ENCODE data around the gene EIF3B.

Gene EIF3B

DNA sequence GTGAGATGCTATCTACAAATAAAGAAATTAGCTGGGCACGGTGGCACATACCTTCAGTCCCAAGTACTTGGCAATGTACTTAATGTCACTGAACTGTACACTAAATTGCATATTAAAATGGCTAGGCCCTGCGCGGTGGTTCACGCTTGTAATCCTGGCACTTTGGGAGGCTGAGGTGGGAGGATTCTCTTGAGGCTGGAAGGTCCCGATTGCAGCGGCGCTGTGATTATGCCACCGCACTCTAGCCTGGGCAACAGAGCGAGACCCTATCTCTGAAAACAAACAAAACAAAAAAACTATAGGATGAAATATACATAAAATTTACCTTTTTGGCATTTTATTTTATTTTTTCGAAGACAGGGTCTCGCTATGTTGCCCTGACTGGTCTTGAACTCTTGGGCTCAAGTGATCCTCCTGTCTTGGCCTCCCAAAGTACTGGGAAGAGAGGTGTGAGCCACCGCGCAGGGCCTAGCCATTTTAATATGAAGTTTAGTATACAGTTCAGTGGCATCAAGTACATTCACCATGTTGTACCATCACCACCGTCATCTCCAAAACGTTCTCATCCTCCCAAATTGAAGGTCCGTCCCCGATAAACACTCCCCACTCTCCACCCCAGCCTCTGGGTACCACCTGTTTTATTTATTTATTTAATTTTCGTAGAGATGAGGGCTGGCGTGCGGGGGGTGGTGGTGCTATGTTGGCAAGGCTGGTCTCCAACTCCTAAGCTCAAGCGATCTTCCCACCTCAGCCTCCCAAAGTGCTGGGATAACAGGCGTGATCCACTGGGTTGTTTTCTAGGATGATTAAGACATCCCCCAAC lies 1.3 kb upstream of the EIF3B start:
- H3K36me3 ChIP-seq (ENCODE audit: control insufficient read depth, insufficient read depth, low read length) = no peaks in the 10 kb centered on the region
- H3K9ac ChIP-seq (ENCODE audit: low read length) = peak overlapping the region; percentile 99
- peaks cover 20% of the 10 kb centered on the region for H3K4me1 ChIP-seq (ENCODE audit: control insufficient read depth, insufficient read depth, low read length)
- H3K27me3 ChIP-seq (ENCODE audit: control insufficient read depth, insufficient read depth, low read length) = no peaks in the 10 kb centered on the region
- peak overlapping the region; percentile 91 for H3K4me3 ChIP-seq (ENCODE audit: low read length)
- no peaks in the 10 kb centered on the region for H3K9me3 ChIP-seq (ENCODE audit: control insufficient read depth, low read length)

DNA sequence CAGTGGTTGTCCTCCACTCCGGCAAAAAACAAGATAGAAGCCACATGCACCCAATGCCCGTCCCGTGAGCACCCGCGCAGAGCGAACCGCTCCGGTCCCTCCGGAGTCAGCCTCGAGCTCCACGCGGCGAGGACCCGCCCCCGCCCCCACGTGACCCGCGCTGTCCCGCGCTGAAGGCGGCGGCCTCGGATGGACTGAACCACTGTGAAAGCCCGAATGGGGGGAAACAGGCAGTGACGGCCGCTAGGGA lies 766 bp upstream of the EIF3B start:
- Histone ChIP-seq H3K36me3 (ENCODE audit: control insufficient read depth, insufficient read depth, low read length) (no peaks in the 10 kb centered on the region), H3K9ac (ENCODE audit: low read length) (peak overlapping the region; percentile 99)

DNA sequence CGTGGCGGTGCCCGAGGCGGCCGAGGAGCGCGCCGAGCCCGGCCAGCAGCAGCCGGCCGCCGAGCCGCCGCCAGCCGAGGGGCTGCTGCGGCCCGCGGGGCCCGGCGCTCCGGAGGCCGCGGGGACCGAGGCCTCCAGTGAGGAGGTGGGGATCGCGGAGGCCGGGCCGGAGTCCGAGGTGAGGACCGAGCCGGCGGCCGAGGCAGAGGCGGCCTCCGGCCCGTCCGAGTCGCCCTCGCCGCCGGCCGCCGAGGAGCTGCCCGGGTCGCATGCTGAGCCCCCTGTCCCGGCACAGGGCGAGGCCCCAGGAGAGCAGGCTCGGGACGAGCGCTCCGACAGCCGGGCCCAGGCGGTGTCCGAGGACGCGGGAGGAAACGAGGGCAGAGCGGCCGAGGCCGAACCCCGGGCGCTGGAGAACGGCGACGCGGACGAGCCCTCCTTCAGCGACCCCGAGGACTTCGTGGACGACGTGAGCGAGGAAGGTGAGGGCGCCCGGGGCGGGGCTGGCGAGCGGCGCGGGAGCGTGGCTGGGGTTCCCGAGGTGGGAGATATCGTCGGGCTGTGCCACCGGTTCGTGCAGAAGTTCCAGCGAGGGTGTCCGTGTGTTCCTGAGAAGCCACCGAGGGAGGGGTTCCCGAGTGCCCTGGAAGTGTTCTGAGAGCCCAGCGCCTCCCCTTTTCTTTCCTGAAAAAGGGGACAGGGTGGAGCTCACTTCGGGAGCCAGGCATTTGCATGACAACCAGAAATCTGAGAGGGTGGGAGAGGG lies 495 bp downstream of the EIF3B start:
- no peaks in the 10 kb centered on the region for H3K36me3 ChIP-seq (ENCODE audit: control insufficient read depth, insufficient read depth, low read length)
- H3K9me3 ChIP-seq (ENCODE audit: control insufficient read depth, low read length) = no peaks in the 10 kb centered on the region
- peak overlapping the region; percentile 80 for H3K9ac ChIP-seq (ENCODE audit: low read length)
- no peaks in the 10 kb centered on the region for H3K27me3 ChIP-seq (ENCODE audit: control insufficient read depth, insufficient read depth, low read length)
- peak overlapping the region; percentile 9 for H3K4me3 ChIP-seq (ENCODE audit: low read length)
- peaks cover 35% of the 10 kb centered on the region for H3K4me1 ChIP-seq (ENCODE audit: control insufficient read depth, insufficient read depth, low read length)

More for the DNA sequence above, 766 bp upstream of the EIF3B start:
- no peaks in the 10 kb centered on the region for H3K9me3 ChIP-seq (ENCODE audit: control insufficient read depth, low read length)
- no peaks in the 10 kb centered on the region for H3K27me3 ChIP-seq (ENCODE audit: control insufficient read depth, insufficient read depth, low read length)
- peaks cover 26% of the 10 kb centered on the region for H3K4me1 ChIP-seq (ENCODE audit: control insufficient read depth, insufficient read depth, low read length)
- peak overlapping the region; percentile 91 for H3K4me3 ChIP-seq (ENCODE audit: low read length)

DNA sequence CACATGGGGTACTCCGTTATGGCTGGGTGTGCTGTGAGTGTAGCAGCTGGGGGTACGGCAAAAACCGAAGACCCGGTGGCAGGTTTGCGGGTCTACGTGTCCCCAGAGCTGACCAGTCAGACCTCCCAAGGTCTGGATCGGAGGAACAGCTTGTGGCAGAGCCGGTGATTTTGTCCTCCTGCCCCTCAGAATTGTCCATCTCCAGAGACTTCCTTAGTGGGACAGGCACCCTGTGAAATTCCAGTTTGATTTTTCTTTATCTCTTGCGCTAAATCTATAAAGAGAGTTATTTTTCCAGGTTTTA lies 1.0 kb downstream of the EIF3B start:
- H3K4me1 ChIP-seq (ENCODE audit: control insufficient read depth, insufficient read depth, low read length) = peaks cover 35% of the 10 kb centered on the region
- no peaks in the 10 kb centered on the region for H3K27me3 ChIP-seq (ENCODE audit: control insufficient read depth, insufficient read depth, low read length)
- H3K9me3 ChIP-seq (ENCODE audit: control insufficient read depth, low read length) = no peaks in the 10 kb centered on the region
- H3K36me3 ChIP-seq (ENCODE audit: control insufficient read depth, insufficient read depth, low read length) = no peaks in the 10 kb centered on the region
- H3K9ac ChIP-seq (ENCODE audit: low read length) = peak overlapping the region; percentile 80
- peak overlapping the region; percentile 9 for H3K4me3 ChIP-seq (ENCODE audit: low read length)

DNA sequence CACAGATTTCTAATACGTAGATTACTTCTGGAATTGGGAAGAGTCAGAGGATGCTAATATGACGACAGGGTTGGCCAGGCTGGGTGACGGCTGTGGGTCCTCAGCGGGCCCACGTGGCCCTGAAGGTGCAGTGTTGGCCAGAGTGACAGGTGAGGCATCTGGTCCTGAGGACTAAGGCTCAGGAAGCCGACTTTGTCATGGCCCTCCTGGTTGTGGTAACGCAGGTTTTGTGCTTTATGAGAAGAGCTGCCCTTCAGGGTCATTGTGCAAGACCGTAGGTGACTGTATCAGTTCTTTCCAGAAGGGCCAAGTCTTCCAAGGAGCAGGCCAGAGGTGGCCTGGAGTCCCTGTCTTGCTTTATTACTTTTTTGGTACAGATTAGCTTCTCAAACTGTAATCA lies 2.5 kb downstream of the EIF3B start:
- no peaks in the 10 kb centered on the region for H3K9me3 ChIP-seq (ENCODE audit: control insufficient read depth, low read length)
- H3K36me3 ChIP-seq (ENCODE audit: control insufficient read depth, insufficient read depth, low read length) = no peaks in the 10 kb centered on the region
- H3K4me3 ChIP-seq (ENCODE audit: low read length) = no peak overlapping the region
- peaks cover 35% of the 10 kb centered on the region for H3K4me1 ChIP-seq (ENCODE audit: control insufficient read depth, insufficient read depth, low read length)
- H3K9ac ChIP-seq (ENCODE audit: low read length) = no peak overlapping the region
- no peaks in the 10 kb centered on the region for H3K27me3 ChIP-seq (ENCODE audit: control insufficient read depth, insufficient read depth, low read length)

DNA sequence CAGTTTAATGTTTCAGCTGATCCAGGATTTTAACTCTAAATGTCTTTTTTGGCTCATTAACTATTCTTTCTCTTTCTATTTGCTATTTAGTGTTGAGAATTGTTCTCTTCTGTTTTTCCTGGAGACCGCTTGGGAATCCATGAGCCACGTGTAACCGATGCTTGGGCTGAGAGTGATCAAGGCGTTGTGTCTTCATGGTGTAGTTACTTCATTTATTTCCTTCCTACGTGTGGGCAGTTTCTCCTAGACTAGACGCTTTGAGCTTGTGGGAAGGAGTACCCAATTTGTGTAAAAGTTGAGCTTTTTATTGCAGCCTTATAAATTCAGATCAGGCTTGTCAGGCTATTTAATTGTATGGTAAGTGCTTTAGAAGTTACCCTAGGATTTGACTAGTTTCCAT lies 2.9 kb downstream of the EIF3B start:
- Histone ChIP-seq H3K36me3 (ENCODE audit: control insufficient read depth, insufficient read depth, low read length) (peaks cover 3% of the 10 kb centered on the region), H3K9ac (ENCODE audit: low read length) (no peak overlapping the region), H3K9me3 (ENCODE audit: control insufficient read depth, low read length) (no peaks in the 10 kb centered on the region), H3K4me3 (ENCODE audit: low read length) (no peak overlapping the region), H3K4me1 (ENCODE audit: control insufficient read depth, insufficient read depth, low read length) (peaks cover 35% of the 10 kb centered on the region), H3K27me3 (ENCODE audit: control insufficient read depth, insufficient read depth, low read length) (no peaks in the 10 kb centered on the region)

DNA sequence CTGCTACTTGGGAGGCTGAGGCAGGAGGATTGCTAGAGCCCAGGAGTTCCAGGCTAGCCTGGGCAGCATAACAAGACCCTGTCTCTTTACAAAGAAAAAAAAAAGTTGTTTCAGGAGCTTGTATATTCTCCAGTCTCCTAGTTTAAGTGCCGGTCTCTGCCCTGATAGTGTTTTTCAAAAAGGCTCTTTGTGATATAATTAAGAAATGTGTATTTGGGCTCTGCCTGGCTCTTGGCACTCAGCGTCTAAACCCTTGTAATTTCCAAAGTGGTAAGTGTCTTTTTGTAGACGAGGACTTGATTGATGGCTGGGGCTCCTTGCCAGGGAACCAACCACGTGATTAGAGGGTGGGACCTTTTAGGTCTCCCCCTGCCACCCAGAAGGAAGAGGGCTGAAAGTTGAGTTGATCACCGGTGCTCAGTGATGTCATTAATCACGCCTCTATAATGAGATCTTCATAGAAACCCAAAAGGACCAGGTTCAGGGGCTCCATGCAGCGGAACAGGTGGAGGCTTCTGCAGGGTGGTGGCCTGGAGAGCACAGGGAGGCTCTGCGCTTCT lies 4.4 kb downstream of the EIF3B start:
- Histone ChIP-seq H3K27me3 (ENCODE audit: control insufficient read depth, insufficient read depth, low read length) (no peaks in the 10 kb centered on the region), H3K36me3 (ENCODE audit: control insufficient read depth, insufficient read depth, low read length) (peaks cover 6% of the 10 kb centered on the region), H3K9me3 (ENCODE audit: control insufficient read depth, low read length) (no peaks in the 10 kb centered on the region), H3K4me1 (ENCODE audit: control insufficient read depth, insufficient read depth, low read length) (peaks cover 30% of the 10 kb centered on the region), H3K9ac (ENCODE audit: low read length) (peak overlapping the region; percentile 9), H3K4me3 (ENCODE audit: low read length) (no peak overlapping the region)

DNA sequence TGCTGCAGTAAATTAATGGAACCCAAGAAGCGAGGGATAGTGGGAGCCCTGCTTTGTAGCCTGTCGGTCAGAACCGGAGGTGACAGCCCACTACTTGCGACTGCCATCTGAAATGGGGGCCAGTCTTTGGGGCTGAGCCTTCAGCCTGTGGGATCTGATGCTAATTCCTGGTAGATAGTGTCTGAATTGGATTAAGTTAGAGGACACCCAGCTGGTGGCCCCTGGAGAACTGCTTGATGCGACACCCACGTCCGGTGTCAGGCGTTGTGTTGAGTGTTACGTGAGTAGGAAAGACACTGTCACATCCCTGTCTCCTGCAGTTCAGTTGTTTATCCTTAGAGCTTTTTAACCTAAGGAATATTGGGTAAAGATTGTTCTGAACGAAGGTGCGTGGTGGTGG lies 5.0 kb downstream of the EIF3B start:
- Histone ChIP-seq H3K9ac (ENCODE audit: low read length) (no peak overlapping the region), H3K27me3 (ENCODE audit: control insufficient read depth, insufficient read depth, low read length) (no peaks in the 10 kb centered on the region), H3K36me3 (ENCODE audit: control insufficient read depth, insufficient read depth, low read length) (peaks cover 9% of the 10 kb centered on the region), H3K9me3 (ENCODE audit: control insufficient read depth, low read length) (no peaks in the 10 kb centered on the region), H3K4me3 (ENCODE audit: low read length) (no peak overlapping the region), H3K4me1 (ENCODE audit: control insufficient read depth, insufficient read depth, low read length) (peaks cover 30% of the 10 kb centered on the region)

DNA sequence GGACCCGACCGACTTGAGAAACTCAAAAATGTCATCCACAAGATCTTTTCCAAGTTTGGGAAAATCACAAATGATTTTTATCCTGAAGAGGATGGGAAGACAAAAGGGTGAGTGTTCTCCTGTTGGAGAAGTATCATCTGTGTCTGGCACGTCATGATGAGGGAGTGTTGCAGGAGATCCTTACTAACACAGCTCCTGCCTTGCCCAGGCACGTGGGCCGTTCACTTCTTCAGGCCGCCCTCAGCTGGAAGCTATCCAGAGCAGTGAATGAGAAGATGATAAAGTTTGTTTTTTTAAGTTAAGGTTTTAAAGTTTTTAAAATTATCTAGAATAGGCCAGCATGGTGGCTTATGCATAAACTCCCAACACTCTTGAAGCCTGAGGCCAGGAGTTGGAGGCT lies 6.2 kb downstream of the EIF3B start:
- Histone ChIP-seq H3K9ac (ENCODE audit: low read length) (no peak overlapping the region), H3K9me3 (ENCODE audit: control insufficient read depth, low read length) (no peaks in the 10 kb centered on the region), H3K4me3 (ENCODE audit: low read length) (no peak overlapping the region), H3K36me3 (ENCODE audit: control insufficient read depth, insufficient read depth, low read length) (peaks cover 12% of the 10 kb centered on the region), H3K4me1 (ENCODE audit: control insufficient read depth, insufficient read depth, low read length) (peaks cover 30% of the 10 kb centered on the region), H3K27me3 (ENCODE audit: control insufficient read depth, insufficient read depth, low read length) (no peaks in the 10 kb centered on the region)

DNA sequence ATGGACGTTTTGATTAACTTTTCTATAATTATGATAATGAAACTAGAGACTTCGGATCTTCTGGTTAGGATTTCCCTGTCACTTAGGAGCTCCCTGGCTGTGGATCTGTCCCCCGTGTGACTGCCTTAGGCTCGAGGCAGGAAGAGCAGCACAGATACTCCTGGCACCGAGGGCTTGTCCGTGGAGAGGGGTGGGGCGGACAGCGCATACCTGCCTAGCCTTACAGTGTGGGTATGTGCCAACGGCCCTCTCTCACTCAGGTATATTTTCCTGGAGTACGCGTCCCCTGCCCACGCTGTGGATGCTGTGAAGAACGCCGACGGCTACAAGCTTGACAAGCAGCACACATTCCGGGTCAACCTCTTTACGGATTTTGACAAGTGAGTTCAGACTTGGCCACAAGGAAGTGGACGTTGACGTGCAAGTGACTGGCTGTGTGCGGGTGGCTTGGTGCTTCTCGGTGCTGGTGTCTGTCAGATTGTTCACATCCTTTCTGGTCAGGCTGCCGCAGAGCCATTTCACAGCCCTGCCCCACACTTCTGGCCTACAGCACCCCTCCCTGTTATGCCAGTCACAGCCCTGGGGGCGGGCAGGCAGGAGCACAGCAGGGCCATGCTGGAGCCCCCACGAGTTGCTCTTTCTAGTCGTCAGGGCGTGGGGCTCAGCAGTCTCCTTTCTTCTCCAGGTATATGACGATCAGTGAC lies 7.9 kb downstream of the EIF3B start:
- Histone ChIP-seq H3K36me3 (ENCODE audit: control insufficient read depth, insufficient read depth, low read length) (peaks cover 24% of the 10 kb centered on the region), H3K4me1 (ENCODE audit: control insufficient read depth, insufficient read depth, low read length) (peaks cover 21% of the 10 kb centered on the region), H3K9me3 (ENCODE audit: control insufficient read depth, low read length) (no peaks in the 10 kb centered on the region), H3K9ac (ENCODE audit: low read length) (no peak overlapping the region), H3K27me3 (ENCODE audit: control insufficient read depth, insufficient read depth, low read length) (no peaks in the 10 kb centered on the region), H3K4me3 (ENCODE audit: low read length) (no peak overlapping the region)

DNA sequence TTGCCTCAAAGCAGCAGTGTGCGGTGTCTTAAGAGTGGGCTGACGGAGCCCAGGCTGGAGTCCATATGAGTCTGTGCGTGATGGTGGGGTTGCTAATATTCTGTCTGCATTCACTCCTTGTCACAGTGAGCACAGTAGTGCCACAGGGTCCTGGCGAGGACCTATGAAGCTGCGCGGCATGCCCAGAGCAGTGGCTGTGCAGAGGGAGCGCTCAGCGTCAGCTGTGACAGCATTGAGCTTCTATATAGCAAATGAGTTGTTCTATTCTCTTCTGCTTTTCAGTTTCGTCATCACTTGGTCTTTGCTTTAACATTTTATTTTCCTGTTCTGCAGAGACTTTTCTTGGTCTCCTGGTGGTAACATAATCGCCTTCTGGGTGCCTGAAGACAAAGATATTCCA lies 14.5 kb downstream of the EIF3B start:
- no peaks in the 10 kb centered on the region for H3K9me3 ChIP-seq (ENCODE audit: control insufficient read depth, low read length)
- H3K4me1 ChIP-seq (ENCODE audit: control insufficient read depth, insufficient read depth, low read length) = no peaks in the 10 kb centered on the region
- no peaks in the 10 kb centered on the region for H3K27me3 ChIP-seq (ENCODE audit: control insufficient read depth, insufficient read depth, low read length)
- no peak overlapping the region for H3K9ac ChIP-seq (ENCODE audit: low read length)
- H3K4me3 ChIP-seq (ENCODE audit: low read length) = no peak overlapping the region
- H3K36me3 ChIP-seq (ENCODE audit: control insufficient read depth, insufficient read depth, low read length) = peaks cover 39% of the 10 kb centered on the region

DNA sequence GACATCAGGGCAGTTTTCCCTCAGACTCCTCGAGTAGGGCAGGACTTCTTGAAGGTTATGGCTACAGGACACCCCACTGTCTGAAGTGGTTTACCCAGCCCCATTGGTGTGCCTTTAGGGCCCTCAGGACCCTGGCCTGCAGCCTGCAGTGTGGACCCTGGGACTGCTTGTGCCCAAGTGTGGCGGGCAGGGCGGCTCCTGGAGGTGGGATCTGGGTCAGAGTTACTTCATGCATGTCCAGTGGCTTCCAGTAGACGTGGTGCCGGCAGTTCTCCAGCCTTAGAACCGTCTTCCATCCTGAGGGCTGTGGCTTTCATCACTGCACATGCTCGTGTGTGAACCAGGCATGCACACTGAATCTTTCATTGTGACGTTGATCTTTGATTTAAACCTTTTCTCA lies 16.7 kb downstream of the EIF3B start:
- H3K36me3 ChIP-seq (ENCODE audit: control insufficient read depth, insufficient read depth, low read length) = peaks cover 47% of the 10 kb centered on the region

More for the DNA sequence above, 16.7 kb downstream of the EIF3B start:
- Histone ChIP-seq H3K4me3 (ENCODE audit: low read length) (no peak overlapping the region), H3K27me3 (ENCODE audit: control insufficient read depth, insufficient read depth, low read length) (no peaks in the 10 kb centered on the region), H3K9me3 (ENCODE audit: control insufficient read depth, low read length) (no peaks in the 10 kb centered on the region), H3K4me1 (ENCODE audit: control insufficient read depth, insufficient read depth, low read length) (no peaks in the 10 kb centered on the region), H3K9ac (ENCODE audit: low read length) (no peak overlapping the region)

Measured in mucosa of stomach (tissue), 1 donor.